Measurements from ENCODE around the gene ABI3. TPM values are rescaled to one million over a fixed set of nuclear protein-coding genes. Genes with fewer than 3 reads are reported as not detected.

The ABI3 gene
- total RNA-seq, 4 donors from 2014 or later: 9.6 to 14.4 (median 12.0) TPM

- 83 to 84% methylated on average over 3 to 4 of the region's 4 CpGs for WGBS, 2 donors
Observed at GRCh38 chr17:49244839-49245238, 34.3 kb downstream of the ABI3 start.

GRCh38 chr17:49247944-49248343 lies 37.4 kb downstream of the ABI3 start:
- Histone ChIP-seq H3K36me3 (no peaks in the 10 kb centered on the region), H3K27me3 (peaks cover 0 to 24% of the 10 kb centered on the region in 2 donors), H3K4me3 (no peak overlapping the region), H3K27ac (no peak overlapping the region), H3K4me1 (peaks cover 0 to 6% (median 0%) of the 10 kb centered on the region in 4 donors), H3K9me3 (no peaks in the 10 kb centered on the region)
- no peak for DNase-seq (ENCODE audit: low spot score in 2 of 2)
- TF ChIP-seq POLR2A (IDR thresholded peaks at IDR 0.05) (no peak), EP300 (IDR thresholded peaks at IDR 0.05) (no peak), CTCF (IDR thresholded peaks at IDR 0.05) (no peak)
- 92 to 93% methylated on average over 7 of the region's 7 CpGs for whole genome bisulfite sequencing, 2 donors

More at GRCh38 chr17:49244839-49245238, 34.3 kb downstream of the ABI3 start:
- no peak overlapping the region for H3K4me3 ChIP-seq
- no peaks in the 10 kb centered on the region for H3K36me3 ChIP-seq
- no peak overlapping the region for H3K27ac ChIP-seq
- H3K4me1 ChIP-seq: peaks cover 0 to 6% (median 0%) of the 10 kb centered on the region in 4 donors
- DNase-seq (ENCODE audit: low spot score in 2 of 2): no peak
- TF ChIP-seq POLR2A (IDR thresholded peaks at IDR 0.05) (no peak), EP300 (IDR thresholded peaks at IDR 0.05) (no peak), CTCF (IDR thresholded peaks at IDR 0.05) (no peak)
- H3K9me3 ChIP-seq: no peaks in the 10 kb centered on the region
- peaks cover 0 to 19% of the 10 kb centered on the region in 2 donors for H3K27me3 ChIP-seq

- DNase-seq (ENCODE audit: low spot score in 2 of 2): no peak
- peaks cover 0 to 24% of the 10 kb centered on the region in 2 donors for H3K27me3 ChIP-seq
- H3K9me3 ChIP-seq: no peaks in the 10 kb centered on the region
- TF ChIP-seq POLR2A (IDR thresholded peaks at IDR 0.05) (no peak), EP300 (IDR thresholded peaks at IDR 0.05) (no peak), CTCF (IDR thresholded peaks at IDR 0.05) (no peak)
- H3K4me3 ChIP-seq: no peak overlapping the region
- 16 to 22% methylated on average over 10 of the region's 10 CpGs for whole genome bisulfite sequencing, 2 donors
- H3K27ac ChIP-seq: no peak overlapping the region
- no peaks in the 10 kb centered on the region for H3K36me3 ChIP-seq
- peaks cover 0 to 6% (median 0%) of the 10 kb centered on the region in 4 donors for H3K4me1 ChIP-seq
Observed at GRCh38 chr17:49249292-49249794, 38.8 kb downstream of the ABI3 start.

- peaks cover 0 to 6% (median 0%) of the 10 kb centered on the region in 4 donors for H3K4me1 ChIP-seq
- peaks cover 0 to 24% of the 10 kb centered on the region in 2 donors for H3K27me3 ChIP-seq
- no peak overlapping the region for H3K27ac ChIP-seq
- H3K36me3 ChIP-seq: no peaks in the 10 kb centered on the region
- no peaks in the 10 kb centered on the region for H3K9me3 ChIP-seq
- H3K4me3 ChIP-seq: no peak overlapping the region
- DNase-seq (ENCODE audit: low spot score in 2 of 2): no peak
- WGBS, 2 donors: 87 to 89% methylated on average over 12 of the region's 12 CpGs
- TF ChIP-seq POLR2A (IDR thresholded peaks at IDR 0.05) (no peak), CTCF (IDR thresholded peaks at IDR 0.05) (no peak), EP300 (IDR thresholded peaks at IDR 0.05) (no peak)
Observed at GRCh38 chr17:49249890-49250522, 39.5 kb downstream of the ABI3 start.

GRCh38 chr17:49252148-49252695 lies 41.7 kb downstream of the ABI3 start:
- WGBS, 2 donors: 81 to 82% methylated on average over 6 of the region's 6 CpGs
- Histone ChIP-seq H3K4me1 (peaks cover 0 to 6% (median 0%) of the 10 kb centered on the region in 4 donors), H3K9me3 (no peaks in the 10 kb centered on the region), H3K36me3 (no peaks in the 10 kb centered on the region), H3K27ac (no peak overlapping the region), H3K4me3 (no peak overlapping the region), H3K27me3 (peaks cover 0 to 24% of the 10 kb centered on the region in 2 donors)
- TF ChIP-seq CTCF (IDR thresholded peaks at IDR 0.05): no peak
- no peak for TF ChIP-seq EP300 (IDR thresholded peaks at IDR 0.05)
- TF ChIP-seq POLR2A (IDR thresholded peaks at IDR 0.05): no peak
- no peak for DNase-seq (ENCODE audit: low spot score in 2 of 2)
